HG03095 (cell line): ENCODE results near the gene NFX1.
"Not testable (repeated sequence)": the region's sequence is repeated elsewhere in the genome, so short reads cannot be mapped to it uniquely, and the experiment has no call there.

Experiments
- ATAC-seq: cut with Tn5 transposase; IDR thresholded peaks from one replicate; pipeline ENCODE4 v1.9.1; 2021; ENCODE audit warnings: moderate library complexity; ENCODE audit not compliant: unreplicated experiment

Gene NFX1

DNA sequence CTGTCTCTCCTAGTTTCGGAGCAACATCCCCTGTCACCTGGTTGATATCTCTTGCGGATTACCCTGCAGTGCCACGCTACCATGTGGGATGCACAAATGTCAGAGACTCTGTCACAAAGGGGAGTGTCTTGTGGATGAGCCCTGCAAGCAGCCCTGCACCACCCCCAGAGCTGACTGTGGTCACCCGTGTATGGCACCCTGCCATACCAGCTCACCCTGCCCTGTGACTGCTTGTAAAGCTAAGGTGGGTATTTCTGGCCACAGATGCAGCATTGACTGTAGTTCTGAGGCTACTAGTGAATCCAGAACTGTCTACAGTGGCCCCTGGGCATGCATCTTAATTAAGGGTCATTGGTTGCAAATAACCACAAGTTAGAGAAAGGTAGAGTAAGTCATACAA is 61.2 kb downstream of the NFX1 start:
- no peak for ATAC-seq

DNA sequence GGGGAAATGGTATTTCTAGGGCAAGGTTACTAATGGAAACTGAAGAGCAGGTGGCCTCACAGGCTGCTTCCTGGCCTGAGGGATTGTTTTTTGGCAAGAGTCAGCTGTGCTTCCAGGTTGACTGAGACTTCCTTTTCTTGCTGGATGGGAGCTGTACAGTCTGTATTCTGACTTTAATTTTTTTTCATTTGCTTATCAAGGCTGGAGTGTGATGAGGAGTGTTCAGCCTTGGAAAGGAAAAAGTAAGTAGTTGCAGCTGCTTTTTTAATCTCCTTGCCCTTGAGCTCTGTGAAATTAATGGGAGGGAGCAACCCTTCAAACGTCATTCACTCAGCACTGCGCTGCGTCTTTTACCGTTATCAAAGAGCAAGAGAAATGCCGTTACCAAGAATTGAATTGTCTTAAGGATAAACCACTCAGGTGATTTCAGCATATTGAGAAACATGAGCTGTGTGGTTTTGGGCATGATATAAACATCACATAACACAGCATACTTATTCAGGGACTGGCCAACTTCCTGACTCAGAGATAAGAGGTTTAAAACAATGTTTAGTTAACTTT is 64.4 kb downstream of the NFX1 start:
- ATAC-seq = no peak

GRCh38 chr9:33355933-33356332 is 65.6 kb downstream of the NFX1 start:
- ATAC-seq = no peak

DNA sequence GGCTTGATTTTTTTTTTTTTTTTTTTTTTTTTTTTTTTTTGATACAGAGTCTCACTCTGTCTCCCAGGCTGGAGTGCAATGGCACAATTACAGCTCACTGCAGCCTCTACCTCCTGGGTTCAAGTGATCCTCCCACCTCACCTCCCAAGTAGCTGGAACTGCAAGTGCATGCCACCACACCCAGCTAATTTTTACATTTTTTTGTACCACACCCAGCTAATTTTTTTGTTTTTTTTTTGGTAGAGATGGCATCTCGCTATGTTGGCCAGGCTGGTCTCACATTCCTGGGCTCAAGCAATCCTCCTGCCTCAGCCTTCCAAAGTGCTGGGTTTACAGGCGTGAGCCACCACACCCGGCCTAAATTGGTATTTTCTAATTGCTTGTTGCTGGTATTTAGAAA is 68.3 kb downstream of the NFX1 start:
- ATAC-seq = not testable (repeated sequence)

DNA sequence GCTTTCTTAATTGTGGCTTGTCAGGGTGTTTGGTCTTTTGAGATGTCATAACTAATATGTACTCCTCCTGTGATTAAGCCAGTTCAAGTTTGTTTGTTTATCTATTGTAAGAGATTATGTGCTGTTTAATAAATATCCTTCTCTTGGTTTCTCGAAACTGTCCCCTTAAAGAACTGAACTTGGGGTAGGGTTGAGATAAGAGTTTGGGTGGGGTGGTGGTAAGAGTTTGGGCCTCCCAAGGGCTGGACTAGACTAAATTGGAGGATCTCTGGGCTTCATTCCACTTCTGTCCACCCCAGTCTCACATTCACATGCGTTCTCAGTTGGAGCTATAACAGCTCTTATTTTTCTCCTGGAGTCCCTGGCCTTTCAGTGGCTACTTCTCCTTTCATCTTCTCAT is 73.8 kb downstream of the NFX1 start:
- no peak for ATAC-seq

- ATAC-seq = not testable (repeated sequence)
These were observed 74.5 kb downstream of the NFX1 start for GRCh38 chr9:33364814-33365213.

GRCh38 chr9:33366979-33367480 is 76.7 kb downstream of the NFX1 start:
- no peak for ATAC-seq

- no peak for ATAC-seq
These were observed 82.6 kb downstream of the NFX1 start for GRCh38 chr9:33372900-33373299.

GRCh38 chr9:33374190-33374589 is 83.9 kb downstream of the NFX1 start:
- no peak for ATAC-seq

- no peak for ATAC-seq
These were observed 84.4 kb downstream of the NFX1 start for GRCh38 chr9:33374634-33375237.

DNA sequence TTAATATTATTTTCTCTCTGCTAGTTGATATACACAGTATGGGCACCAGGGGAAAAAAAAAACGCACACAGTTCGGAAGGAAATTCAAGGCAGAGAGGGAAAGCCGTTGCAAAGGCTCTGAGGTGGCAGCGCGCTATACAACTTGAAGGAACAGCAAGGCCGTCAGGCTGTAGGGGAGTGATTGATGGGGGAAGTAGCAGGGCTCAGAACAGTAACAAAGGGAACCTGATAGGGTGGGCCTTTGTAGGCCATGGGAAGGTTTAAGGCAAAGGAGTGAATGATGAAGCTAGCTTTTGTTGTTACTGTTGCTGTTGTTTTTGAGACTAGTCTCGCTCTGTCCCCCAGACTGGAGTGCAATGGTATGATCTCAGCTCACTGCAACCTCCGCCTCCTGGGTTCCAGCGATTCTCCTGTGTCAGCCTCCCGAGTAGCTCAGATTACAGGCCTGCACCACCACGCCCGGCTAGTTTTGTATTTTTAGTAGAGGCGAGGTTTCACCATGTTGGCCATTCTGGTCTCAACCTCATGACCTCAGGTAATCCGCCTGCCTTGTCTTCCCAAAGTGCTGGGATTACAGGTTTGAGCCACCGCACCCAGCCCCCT is 85.0 kb downstream of the NFX1 start:
- no peak for ATAC-seq

- no peak for ATAC-seq
These were observed 85.6 kb downstream of the NFX1 start for GRCh38 chr9:33375841-33376321.

- no peak for ATAC-seq
These were observed 86.9 kb downstream of the NFX1 start for GRCh38 chr9:33377089-33377715.

- no peak for ATAC-seq
These were observed 87.9 kb downstream of the NFX1 start for GRCh38 chr9:33378121-33378795.

- ATAC-seq = no peak
These were observed 89.5 kb downstream of the NFX1 start for GRCh38 chr9:33379666-33380389.

GRCh38 chr9:33380390-33381094 is 90.2 kb downstream of the NFX1 start:
- ATAC-seq = no peak

GRCh38 chr9:33381231-33381791 is 91.0 kb downstream of the NFX1 start:
- no peak for ATAC-seq

DNA sequence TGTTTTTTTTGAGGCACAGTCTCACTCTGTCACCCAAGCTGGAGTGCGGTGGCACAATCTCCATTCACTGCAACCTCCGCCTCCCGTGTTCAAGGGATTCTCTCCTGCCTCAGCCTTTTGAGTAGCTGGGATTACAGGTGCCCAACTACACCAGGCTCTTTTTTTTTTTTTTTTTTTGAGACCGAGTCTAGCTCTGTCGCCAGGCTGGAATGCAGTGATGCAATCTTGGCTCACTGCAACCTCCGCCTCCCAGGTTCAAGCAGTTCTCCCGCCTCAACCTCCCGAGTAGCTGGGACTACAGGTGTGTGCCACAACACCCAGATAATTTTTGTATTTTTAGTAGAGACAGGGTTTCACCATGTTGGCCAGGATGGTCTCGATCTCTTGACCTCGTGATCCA is 92.1 kb downstream of the NFX1 start:
- ATAC-seq = not testable (repeated sequence)

DNA sequence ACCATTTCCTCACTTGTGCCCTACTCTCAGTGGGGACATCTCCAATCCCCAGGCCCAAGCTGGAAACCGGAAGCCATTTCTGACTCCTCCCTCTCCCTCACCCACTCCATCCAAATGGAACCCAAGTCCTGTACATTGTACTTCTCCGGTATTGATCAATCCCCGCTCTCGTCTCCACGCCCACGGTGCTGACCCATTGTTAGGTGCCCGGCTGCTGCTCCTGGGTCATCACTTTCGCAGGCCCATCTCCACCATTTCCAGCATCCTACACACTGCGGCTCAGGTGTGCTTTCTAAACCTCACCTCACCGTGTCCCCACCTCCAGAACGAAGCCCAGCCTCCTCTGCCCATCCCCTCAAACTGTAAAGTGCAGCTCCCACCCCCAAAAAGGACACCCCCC is 93.1 kb downstream of the NFX1 start:
- not testable (repeated sequence) for ATAC-seq

GRCh38 chr9:33385536-33385935 is 95.2 kb downstream of the NFX1 start:
- not testable (repeated sequence) for ATAC-seq
